ENCODE results near the gene FKBP3.

The FKBP3 gene

GRCh38 chr14:45112896-45113781, 21.1 kb downstream of the FKBP3 start:
- Histone ChIP-seq H3K9ac (ENCODE audit: low read length) (no peak overlapping the region), H3K4me1 (ENCODE audit: control insufficient read depth, low read depth, low read length) (no peaks in the 10 kb centered on the region), H3K27ac (ENCODE audit: low read length) (no peak overlapping the region), H3K27me3 (ENCODE audit: control insufficient read depth, insufficient read depth, low read length) (no peaks in the 10 kb centered on the region), H3K9me3 (ENCODE audit: control insufficient read depth, low read depth, low read length) (no peaks in the 10 kb centered on the region), H3K4me3 (ENCODE audit: low read length) (no peak overlapping the region), H3K36me3 (ENCODE audit: control insufficient read depth, low read depth, low read length) (peaks cover 87% of the 10 kb centered on the region)

GRCh38 chr14:45104561-45104960, 29.7 kb downstream of the FKBP3 start:
- no peak overlapping the region for H3K27ac ChIP-seq (ENCODE audit: low read length)
- no peaks in the 10 kb centered on the region for H3K9me3 ChIP-seq (ENCODE audit: control insufficient read depth, low read depth, low read length)
- H3K4me3 ChIP-seq (ENCODE audit: low read length) = no peak overlapping the region
- H3K9ac ChIP-seq (ENCODE audit: low read length) = no peak overlapping the region
- H3K27me3 ChIP-seq (ENCODE audit: control insufficient read depth, insufficient read depth, low read length) = no peaks in the 10 kb centered on the region
- peaks cover 88% of the 10 kb centered on the region for H3K36me3 ChIP-seq (ENCODE audit: control insufficient read depth, low read depth, low read length)
- no peaks in the 10 kb centered on the region for H3K4me1 ChIP-seq (ENCODE audit: control insufficient read depth, low read depth, low read length)

- Histone ChIP-seq H3K27ac (ENCODE audit: low read length) (no peak overlapping the region), H3K27me3 (ENCODE audit: control insufficient read depth, insufficient read depth, low read length) (no peaks in the 10 kb centered on the region), H3K4me1 (ENCODE audit: control insufficient read depth, low read depth, low read length) (no peaks in the 10 kb centered on the region), H3K4me3 (ENCODE audit: low read length) (no peak overlapping the region), H3K36me3 (ENCODE audit: control insufficient read depth, low read depth, low read length) (peaks cover 86% of the 10 kb centered on the region), H3K9me3 (ENCODE audit: control insufficient read depth, low read depth, low read length) (no peaks in the 10 kb centered on the region), H3K9ac (ENCODE audit: low read length) (no peak overlapping the region)
These were observed 30.5 kb downstream of the FKBP3 start for GRCh38 chr14:45103806-45104205.

- Histone ChIP-seq H3K4me3 (ENCODE audit: low read length) (no peak overlapping the region), H3K36me3 (ENCODE audit: control insufficient read depth, low read depth, low read length) (peaks cover 54% of the 10 kb centered on the region), H3K27ac (ENCODE audit: low read length) (no peak overlapping the region), H3K9me3 (ENCODE audit: control insufficient read depth, low read depth, low read length) (no peaks in the 10 kb centered on the region), H3K27me3 (ENCODE audit: control insufficient read depth, insufficient read depth, low read length) (no peaks in the 10 kb centered on the region), H3K4me1 (ENCODE audit: control insufficient read depth, low read depth, low read length) (no peaks in the 10 kb centered on the region), H3K9ac (ENCODE audit: low read length) (no peak overlapping the region)
These were observed 38.1 kb downstream of the FKBP3 start for GRCh38 chr14:45096218-45096617.

- peaks cover 46% of the 10 kb centered on the region for H3K36me3 ChIP-seq (ENCODE audit: control insufficient read depth, low read depth, low read length)
- no peaks in the 10 kb centered on the region for H3K27me3 ChIP-seq (ENCODE audit: control insufficient read depth, insufficient read depth, low read length)
- no peak overlapping the region for H3K27ac ChIP-seq (ENCODE audit: low read length)
- no peaks in the 10 kb centered on the region for H3K4me1 ChIP-seq (ENCODE audit: control insufficient read depth, low read depth, low read length)
- H3K9ac ChIP-seq (ENCODE audit: low read length) = no peak overlapping the region
- H3K9me3 ChIP-seq (ENCODE audit: control insufficient read depth, low read depth, low read length) = no peaks in the 10 kb centered on the region
- no peak overlapping the region for H3K4me3 ChIP-seq (ENCODE audit: low read length)
These were observed 39.1 kb downstream of the FKBP3 start for GRCh38 chr14:45095143-45095542.

GRCh38 chr14:45094275-45094674, 40.0 kb downstream of the FKBP3 start:
- H3K9me3 ChIP-seq (ENCODE audit: control insufficient read depth, low read depth, low read length) = no peaks in the 10 kb centered on the region
- H3K4me1 ChIP-seq (ENCODE audit: control insufficient read depth, low read depth, low read length) = no peaks in the 10 kb centered on the region
- H3K27me3 ChIP-seq (ENCODE audit: control insufficient read depth, insufficient read depth, low read length) = no peaks in the 10 kb centered on the region
- H3K27ac ChIP-seq (ENCODE audit: low read length) = no peak overlapping the region
- H3K4me3 ChIP-seq (ENCODE audit: low read length) = no peak overlapping the region
- H3K36me3 ChIP-seq (ENCODE audit: control insufficient read depth, low read depth, low read length) = peaks cover 40% of the 10 kb centered on the region
- H3K9ac ChIP-seq (ENCODE audit: low read length) = no peak overlapping the region

- Histone ChIP-seq H3K9me3 (ENCODE audit: control insufficient read depth, low read depth, low read length) (no peaks in the 10 kb centered on the region), H3K27me3 (ENCODE audit: control insufficient read depth, insufficient read depth, low read length) (no peaks in the 10 kb centered on the region), H3K9ac (ENCODE audit: low read length) (no peak overlapping the region), H3K4me1 (ENCODE audit: control insufficient read depth, low read depth, low read length) (no peaks in the 10 kb centered on the region), H3K27ac (ENCODE audit: low read length) (no peak overlapping the region), H3K36me3 (ENCODE audit: control insufficient read depth, low read depth, low read length) (peaks cover 20% of the 10 kb centered on the region), H3K4me3 (ENCODE audit: low read length) (no peak overlapping the region)
These were observed 42.6 kb downstream of the FKBP3 start for GRCh38 chr14:45091710-45092109.

- Histone ChIP-seq H3K27me3 (ENCODE audit: control insufficient read depth, insufficient read depth, low read length) (no peaks in the 10 kb centered on the region), H3K9ac (ENCODE audit: low read length) (no peak overlapping the region), H3K4me3 (ENCODE audit: low read length) (no peak overlapping the region), H3K36me3 (ENCODE audit: control insufficient read depth, low read depth, low read length) (peaks cover 3% of the 10 kb centered on the region), H3K27ac (ENCODE audit: low read length) (no peak overlapping the region), H3K4me1 (ENCODE audit: control insufficient read depth, low read depth, low read length) (peaks cover 7% of the 10 kb centered on the region), H3K9me3 (ENCODE audit: control insufficient read depth, low read depth, low read length) (no peaks in the 10 kb centered on the region)
These were observed 44.5 kb downstream of the FKBP3 start for GRCh38 chr14:45089813-45090212.

GRCh38 chr14:45084946-45085346, 49.3 kb downstream of the FKBP3 start:
- Histone ChIP-seq H3K27ac (ENCODE audit: low read length) (peak overlapping the region; percentile 9), H3K9ac (ENCODE audit: low read length) (peak overlapping the region; percentile 94), H3K27me3 (ENCODE audit: control insufficient read depth, insufficient read depth, low read length) (no peaks in the 10 kb centered on the region), H3K4me1 (ENCODE audit: control insufficient read depth, low read depth, low read length) (peaks cover 12% of the 10 kb centered on the region), H3K9me3 (ENCODE audit: control insufficient read depth, low read depth, low read length) (no peaks in the 10 kb centered on the region), H3K36me3 (ENCODE audit: control insufficient read depth, low read depth, low read length) (no peaks in the 10 kb centered on the region), H3K4me3 (ENCODE audit: low read length) (peak overlapping the region; percentile 89)

- Histone ChIP-seq H3K36me3 (ENCODE audit: control insufficient read depth, low read depth, low read length) (no peaks in the 10 kb centered on the region), H3K9me3 (ENCODE audit: control insufficient read depth, low read depth, low read length) (no peaks in the 10 kb centered on the region), H3K27me3 (ENCODE audit: control insufficient read depth, insufficient read depth, low read length) (no peaks in the 10 kb centered on the region), H3K9ac (ENCODE audit: low read length) (peak within 1 kb of the TSS; percentile 94), H3K4me1 (ENCODE audit: control insufficient read depth, low read depth, low read length) (peaks cover 12% of the 10 kb centered on the region), H3K27ac (ENCODE audit: low read length) (peak within 1 kb of the TSS; percentile 74), H3K4me3 (ENCODE audit: low read length) (peak within 1 kb of the TSS; percentile 89)
These were observed 50.1 kb downstream of the FKBP3 start, which contains the start of gene PRPF39 for GRCh38 chr14:45083976-45084722. TSS of gene PRPF39 (plus strand) at chr14:45084116. CDS start at chr14:45095240, 11,124 bp downstream.

GRCh38 chr14:45083617-45083975, 50.7 kb downstream of the FKBP3 start:
- Histone ChIP-seq H3K9me3 (ENCODE audit: control insufficient read depth, low read depth, low read length) (no peaks in the 10 kb centered on the region), H3K4me3 (ENCODE audit: low read length) (peak overlapping the region; percentile 58), H3K36me3 (ENCODE audit: control insufficient read depth, low read depth, low read length) (no peaks in the 10 kb centered on the region), H3K4me1 (ENCODE audit: control insufficient read depth, low read depth, low read length) (peaks cover 12% of the 10 kb centered on the region), H3K27ac (ENCODE audit: low read length) (no peak overlapping the region), H3K9ac (ENCODE audit: low read length) (peak overlapping the region; percentile 49), H3K27me3 (ENCODE audit: control insufficient read depth, insufficient read depth, low read length) (no peaks in the 10 kb centered on the region)
